HUES6 (cell line): Measurements from ENCODE around the gene ASAP2.

Experiments
- H3K27ac ChIP-seq: 2 replicates; pipeline ENCODE4 v1.7.0; 2013; ENCODE audit warnings: low read depth, mild to moderate bottlenecking, low read length, inconsistent platforms
- H3K27me3 ChIP-seq: 2 replicates; pipeline ENCODE4 v1.6.1; 2013; ENCODE audit warnings: low read length; ENCODE audit not compliant: control insufficient read depth, insufficient read depth
- H3K36me3 ChIP-seq: 2 replicates; pipeline ENCODE4 v1.6.1; 2013; ENCODE audit warnings: low read length; ENCODE audit not compliant: control insufficient read depth, insufficient read depth
- H3K4me1 ChIP-seq: 2 replicates; pipeline ENCODE4 v1.6.1; 2013; ENCODE audit warnings: low read length; ENCODE audit not compliant: control insufficient read depth, insufficient read depth
- H3K4me3 ChIP-seq: 2 replicates; pipeline ENCODE4 v1.5.1; 2013; ENCODE audit warnings: low read depth, low read length
- H3K9ac ChIP-seq: one replicate; pipeline ENCODE4 v1.6.1; 2013; ENCODE audit warnings: mild to moderate bottlenecking, low read length
- H3K9me3 ChIP-seq: 2 replicates; pipeline ENCODE4 v1.6.1; 2013; ENCODE audit warnings: low read depth, low read length; ENCODE audit not compliant: control insufficient read depth, insufficient read depth

Gene ASAP2

DNA sequence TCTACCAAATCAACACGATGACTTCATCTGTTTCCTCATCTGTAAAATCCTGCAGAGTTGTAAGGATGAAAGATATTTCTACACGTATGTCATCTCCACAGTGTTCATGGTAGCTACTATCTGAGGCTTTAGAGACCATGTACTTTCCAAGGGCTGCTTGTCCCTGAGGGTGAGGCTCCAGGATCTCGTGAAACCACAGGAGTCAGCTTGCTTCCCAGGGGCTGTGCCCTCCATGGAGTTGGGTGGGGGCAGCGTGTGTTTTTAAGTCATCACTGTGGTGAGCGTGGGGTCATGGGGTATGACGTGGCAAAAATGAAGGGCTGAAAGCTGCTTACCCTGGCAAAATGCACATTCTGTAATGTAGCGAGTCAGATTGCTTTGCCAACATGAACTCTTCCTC is 81.6 kb downstream of the ASAP2 start:
- Histone ChIP-seq H3K4me3 (no peak overlapping the region), H3K36me3 (no peaks in the 10 kb centered on the region), H3K27me3 (no peaks in the 10 kb centered on the region), H3K27ac (no peak overlapping the region), H3K9ac (no peak overlapping the region), H3K4me1 (peaks cover 20% of the 10 kb centered on the region), H3K9me3 (no peaks in the 10 kb centered on the region)

DNA sequence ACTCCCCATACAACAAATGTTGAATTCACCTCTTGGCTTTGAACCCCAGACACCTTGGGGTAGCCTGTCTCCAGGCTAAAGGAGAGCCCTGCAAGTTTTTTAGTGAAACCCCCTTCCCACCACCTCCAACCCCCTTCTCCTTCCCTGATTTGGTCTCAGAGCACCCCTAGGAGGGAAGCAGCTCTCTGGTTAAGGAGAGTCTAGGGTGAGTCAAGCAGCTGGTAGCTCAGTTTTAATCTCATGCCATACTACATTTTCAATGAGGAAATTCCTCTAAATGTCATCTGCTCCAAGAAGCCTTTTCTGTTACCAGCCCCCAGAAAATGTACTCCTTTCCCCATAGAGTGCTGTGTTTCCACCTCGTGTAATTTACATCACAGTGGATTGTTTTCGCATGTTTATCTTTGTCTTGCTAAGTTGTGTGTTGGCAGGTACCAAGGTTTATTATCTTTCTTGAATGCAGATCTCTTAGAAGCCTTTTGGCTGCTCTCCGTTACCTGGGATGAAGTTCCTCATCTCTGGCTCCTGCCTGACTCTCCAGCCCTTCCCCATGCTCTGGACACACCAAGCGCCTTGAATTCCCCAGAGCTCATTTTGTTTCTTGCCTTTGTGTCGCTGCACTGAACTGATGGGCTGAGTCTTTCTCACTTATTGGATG is 82.2 kb downstream of the ASAP2 start:
- Histone ChIP-seq H3K36me3 (no peaks in the 10 kb centered on the region), H3K4me3 (no peak overlapping the region), H3K9me3 (no peaks in the 10 kb centered on the region), H3K9ac (no peak overlapping the region), H3K27me3 (no peaks in the 10 kb centered on the region), H3K27ac (no peak overlapping the region), H3K4me1 (peaks cover 20% of the 10 kb centered on the region)

DNA sequence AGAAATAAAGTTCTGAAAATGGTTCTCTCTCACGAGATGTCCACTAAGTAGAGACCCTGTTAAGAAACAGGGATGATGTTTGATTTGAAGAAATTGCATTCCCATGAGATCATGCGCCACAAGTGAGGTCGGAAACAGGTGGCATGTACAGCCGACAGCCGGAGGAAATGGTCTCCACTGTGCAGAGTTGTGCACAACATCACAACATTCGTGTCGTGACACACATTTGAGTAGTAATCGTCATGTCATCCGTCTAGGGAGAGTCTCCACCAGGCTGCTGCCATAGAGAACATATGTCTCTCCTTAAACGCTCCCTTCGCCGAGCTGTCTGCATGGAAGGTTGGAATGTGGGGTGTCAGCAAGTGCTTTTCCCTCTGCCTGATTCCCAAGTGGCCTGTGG is 84.7 kb downstream of the ASAP2 start:
- no peaks in the 10 kb centered on the region for H3K36me3 ChIP-seq
- H3K9ac ChIP-seq, result no peak overlapping the region
- H3K27ac ChIP-seq, result no peak overlapping the region
- H3K4me3 ChIP-seq, result no peak overlapping the region
- no peaks in the 10 kb centered on the region for H3K9me3 ChIP-seq
- peaks cover 20% of the 10 kb centered on the region for H3K4me1 ChIP-seq
- H3K27me3 ChIP-seq, result no peaks in the 10 kb centered on the region

DNA sequence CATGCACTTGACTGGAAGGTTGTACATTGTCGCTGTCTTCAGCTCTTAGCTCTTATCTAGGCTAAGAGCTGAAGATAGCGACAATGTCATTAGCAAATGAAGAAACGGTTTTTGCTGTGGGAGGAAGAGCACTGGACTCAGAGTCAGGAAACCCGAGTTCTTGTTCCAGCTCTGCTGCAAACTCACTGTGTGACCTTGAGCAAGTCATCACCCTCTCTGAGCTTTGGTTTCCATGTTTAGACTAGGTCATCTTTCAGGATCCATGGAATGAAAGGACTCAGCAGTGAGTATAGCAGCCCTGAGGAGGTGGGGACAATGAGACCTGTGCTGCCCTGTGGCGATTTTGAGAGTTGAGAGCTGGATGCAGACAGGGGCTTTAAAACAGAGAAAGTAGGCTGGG is 85.3 kb downstream of the ASAP2 start:
- Histone ChIP-seq H3K9ac (no peak overlapping the region), H3K27me3 (no peaks in the 10 kb centered on the region), H3K4me3 (no peak overlapping the region), H3K9me3 (no peaks in the 10 kb centered on the region), H3K27ac (no peak overlapping the region), H3K4me1 (peaks cover 20% of the 10 kb centered on the region), H3K36me3 (no peaks in the 10 kb centered on the region)

DNA sequence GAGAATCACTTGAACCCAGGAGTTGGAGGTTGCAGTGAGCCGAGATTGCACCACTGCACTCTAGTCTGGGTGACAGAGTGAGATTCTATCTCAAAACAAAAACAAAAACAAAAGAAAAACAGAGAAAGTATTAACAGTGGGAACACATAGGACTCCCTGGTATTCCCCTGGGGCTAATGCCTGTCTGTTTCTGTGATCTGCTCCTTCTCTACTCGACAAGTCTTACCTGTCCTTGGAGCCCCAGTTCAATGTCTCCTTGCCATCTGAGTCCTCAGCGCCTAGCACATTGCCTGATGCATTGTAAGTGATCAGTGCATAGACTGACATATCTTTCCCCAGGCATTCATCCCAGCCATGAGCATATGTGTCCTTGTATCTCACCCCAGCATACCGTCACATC is 85.8 kb downstream of the ASAP2 start:
- H3K4me1 ChIP-seq, result peaks cover 18% of the 10 kb centered on the region
- no peaks in the 10 kb centered on the region for H3K9me3 ChIP-seq
- no peak overlapping the region for H3K9ac ChIP-seq
- H3K27ac ChIP-seq, result no peak overlapping the region
- no peaks in the 10 kb centered on the region for H3K27me3 ChIP-seq
- H3K36me3 ChIP-seq, result no peaks in the 10 kb centered on the region
- no peak overlapping the region for H3K4me3 ChIP-seq

DNA sequence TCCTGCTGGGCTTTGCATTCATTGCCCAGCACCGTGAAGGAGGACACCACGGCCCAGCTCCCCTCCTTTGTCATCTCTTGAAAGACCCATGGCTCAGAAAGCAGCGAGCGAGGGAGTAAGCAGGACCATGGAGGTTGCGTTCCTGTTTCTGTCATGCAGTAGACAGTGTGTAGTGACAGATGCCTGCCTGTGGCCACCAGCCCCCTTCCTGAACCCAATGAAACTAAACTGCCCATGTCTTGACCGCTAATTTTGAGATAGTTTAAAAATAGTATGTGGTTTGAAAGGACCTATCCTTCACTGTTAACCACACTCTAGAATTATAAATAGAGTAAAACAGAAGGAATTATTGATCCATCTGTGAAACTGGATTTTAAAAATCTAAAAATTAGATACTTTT is 88.2 kb downstream of the ASAP2 start:
- H3K4me3 ChIP-seq, result no peak overlapping the region
- no peaks in the 10 kb centered on the region for H3K27me3 ChIP-seq
- no peak overlapping the region for H3K27ac ChIP-seq
- H3K4me1 ChIP-seq, result peaks cover 6% of the 10 kb centered on the region; the same call in 1 of the 2 replicates
- H3K36me3 ChIP-seq, result no peaks in the 10 kb centered on the region
- H3K9me3 ChIP-seq, result no peaks in the 10 kb centered on the region
- H3K9ac ChIP-seq, result no peak overlapping the region

DNA sequence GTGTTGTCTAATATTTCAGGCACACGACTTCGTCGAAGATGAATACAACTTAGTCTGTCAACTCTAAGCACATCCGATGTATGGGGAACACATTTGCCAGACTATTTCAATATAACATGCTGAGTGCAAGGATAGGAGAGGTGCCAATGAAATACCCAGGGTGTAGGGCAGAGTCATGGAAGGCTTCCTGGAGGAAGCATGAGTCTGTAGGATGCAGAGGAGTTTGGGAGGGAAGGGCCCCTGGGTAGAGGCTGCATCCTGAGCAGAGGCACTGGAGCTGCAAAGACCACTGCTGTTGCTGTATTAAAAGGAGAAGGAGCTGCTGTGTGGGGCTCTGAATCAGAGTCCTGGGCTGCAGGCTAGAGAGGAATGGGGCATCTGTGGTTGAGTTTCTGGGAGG is 89.9 kb downstream of the ASAP2 start:
- no peaks in the 10 kb centered on the region for H3K36me3 ChIP-seq
- H3K9me3 ChIP-seq, result no peaks in the 10 kb centered on the region
- no peak overlapping the region for H3K9ac ChIP-seq
- H3K27me3 ChIP-seq, result no peaks in the 10 kb centered on the region
- H3K4me3 ChIP-seq, result no peak overlapping the region
- peaks cover 10% of the 10 kb centered on the region; the same call in 1 of the 2 replicates for H3K4me1 ChIP-seq
- no peak overlapping the region for H3K27ac ChIP-seq

DNA sequence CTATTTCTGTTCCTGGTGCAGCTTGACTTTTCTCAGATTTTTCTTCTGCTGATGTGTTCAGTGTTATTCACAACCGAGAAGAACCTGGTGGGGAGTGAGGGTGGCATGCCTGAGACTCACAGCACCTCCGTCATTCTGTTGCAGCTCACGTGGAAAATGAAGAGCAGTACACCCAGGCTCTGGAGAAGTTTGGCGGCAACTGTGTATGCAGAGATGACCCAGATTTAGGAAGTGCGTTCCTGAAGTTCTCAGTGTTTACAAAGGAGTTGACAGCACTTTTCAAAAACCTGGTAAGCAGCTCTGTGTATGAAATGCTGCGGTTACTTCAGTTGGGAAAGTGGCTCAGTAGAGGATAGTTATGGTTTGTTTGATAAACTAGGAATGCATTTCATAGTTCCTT is 90.5 kb downstream of the ASAP2 start:
- Histone ChIP-seq H3K4me3 (no peak overlapping the region), H3K4me1 (peaks cover 10% of the 10 kb centered on the region; the same call in 1 of the 2 replicates), H3K36me3 (no peaks in the 10 kb centered on the region), H3K27ac (no peak overlapping the region), H3K9ac (no peak overlapping the region), H3K27me3 (no peaks in the 10 kb centered on the region), H3K9me3 (no peaks in the 10 kb centered on the region)

DNA sequence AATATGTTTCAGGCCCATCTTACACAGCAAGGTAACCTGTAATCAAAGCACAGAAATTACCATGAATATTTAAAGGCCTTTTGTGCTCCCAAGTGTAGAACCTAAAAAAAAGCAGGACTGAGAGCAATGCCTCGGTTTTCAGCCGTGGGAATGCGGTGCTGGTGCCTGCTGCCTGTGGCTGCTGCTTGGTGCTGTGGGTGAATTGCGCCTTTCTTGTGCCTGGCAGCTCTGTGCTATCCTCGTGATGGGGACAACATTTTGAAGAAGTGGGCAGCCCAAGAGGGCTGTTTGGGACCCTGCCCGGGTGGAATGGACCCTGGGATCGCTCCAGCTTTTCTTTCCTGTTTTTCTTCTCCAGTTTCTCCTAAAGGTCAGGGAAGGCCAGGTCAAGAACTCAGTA is 91.2 kb downstream of the ASAP2 start:
- Histone ChIP-seq H3K4me3 (no peak overlapping the region), H3K9ac (no peak overlapping the region), H3K36me3 (no peaks in the 10 kb centered on the region), H3K27ac (no peak overlapping the region), H3K27me3 (no peaks in the 10 kb centered on the region), H3K9me3 (no peaks in the 10 kb centered on the region), H3K4me1 (peaks cover 10% of the 10 kb centered on the region; the same call in 1 of the 2 replicates)

DNA sequence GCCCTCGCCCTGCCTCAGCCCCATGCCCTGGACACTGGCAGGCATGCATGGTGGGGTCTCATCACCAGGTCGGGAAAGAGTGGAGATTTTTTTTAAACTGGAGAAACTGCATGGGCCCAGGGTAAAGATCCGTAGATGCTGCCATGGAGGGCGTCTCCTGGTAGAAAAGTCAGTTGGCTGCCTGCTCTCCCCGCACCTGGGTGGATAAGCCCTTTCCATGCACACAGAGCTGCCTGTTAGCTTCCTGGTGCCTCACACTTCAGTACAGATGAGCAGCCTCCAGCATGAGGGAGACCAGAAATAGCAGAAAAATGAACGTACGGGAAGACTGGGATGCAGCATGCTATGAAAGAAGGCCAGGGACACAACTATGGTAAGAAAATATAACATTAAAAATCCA is 92.0 kb downstream of the ASAP2 start:
- H3K4me1 ChIP-seq, result peaks cover 10% of the 10 kb centered on the region; the same call in 1 of the 2 replicates
- no peaks in the 10 kb centered on the region for H3K27me3 ChIP-seq
- no peaks in the 10 kb centered on the region for H3K36me3 ChIP-seq
- no peak overlapping the region for H3K9ac ChIP-seq
- no peak overlapping the region for H3K4me3 ChIP-seq
- no peak overlapping the region for H3K27ac ChIP-seq
- H3K9me3 ChIP-seq, result no peaks in the 10 kb centered on the region

DNA sequence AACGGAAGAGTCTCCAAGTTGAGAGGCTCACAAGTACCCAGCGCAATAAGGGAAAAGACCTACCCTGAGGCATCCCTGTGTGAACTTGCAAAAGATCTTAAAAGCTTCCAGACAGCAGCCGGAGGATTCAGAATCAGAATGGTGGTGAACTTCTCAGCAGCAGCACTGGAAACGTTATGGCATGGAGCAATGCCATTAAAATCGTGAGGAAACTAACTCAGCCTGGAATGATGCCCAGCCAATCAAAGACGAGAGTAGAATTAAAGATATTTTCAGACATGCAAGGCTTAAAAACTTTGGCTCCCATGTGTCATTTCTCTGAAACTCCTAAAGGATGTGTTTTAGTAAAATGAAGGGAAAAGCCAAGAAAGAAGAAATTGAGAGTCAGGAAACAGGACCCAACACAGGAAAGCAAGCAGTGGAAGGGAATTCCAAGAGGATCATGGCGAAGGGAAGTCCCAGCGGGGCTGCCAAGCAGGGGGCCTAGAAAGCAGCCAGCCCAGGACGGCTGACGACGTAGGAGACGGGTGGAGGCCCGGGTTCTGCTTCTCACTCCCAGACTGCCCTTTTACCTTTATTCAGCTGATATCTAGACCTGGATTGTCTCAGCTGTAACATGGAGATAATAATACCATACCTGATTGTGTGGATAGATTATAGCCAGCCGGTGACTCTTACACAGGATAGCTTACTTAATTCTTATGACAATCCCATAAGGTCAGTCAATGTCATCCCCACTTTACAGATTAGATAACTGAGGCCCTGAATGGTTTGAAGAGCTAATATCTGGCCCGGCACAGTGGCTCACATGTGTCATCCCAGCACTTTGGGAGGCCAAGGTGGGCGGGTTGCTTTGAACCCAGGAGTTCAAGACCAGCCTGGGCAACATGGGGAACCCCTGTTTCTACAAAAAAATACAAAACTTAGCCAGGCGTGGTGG is 92.8 kb downstream of the ASAP2 start:
- no peaks in the 10 kb centered on the region for H3K36me3 ChIP-seq
- H3K27ac ChIP-seq, result no peak overlapping the region
- no peaks in the 10 kb centered on the region for H3K9me3 ChIP-seq
- no peaks in the 10 kb centered on the region for H3K27me3 ChIP-seq
- H3K9ac ChIP-seq, result no peak overlapping the region
- peaks cover 10% of the 10 kb centered on the region; the same call in 1 of the 2 replicates for H3K4me1 ChIP-seq
- H3K4me3 ChIP-seq, result no peak overlapping the region
